Measurements from ENCODE around the gene CAND2. TPM values are rescaled to one million over a fixed set of nuclear protein-coding genes. Genes with fewer than 3 reads are reported as not detected.

Gene CAND2
- total RNA-seq = 14.8 and 15.5 TPM in 2 replicates
- long read RNA-seq, partial matches to known transcripts = 0 of 1 reads
- long read RNA-seq, other reads (novel, unspliced or antisense) = 1 of 1 reads

DNA sequence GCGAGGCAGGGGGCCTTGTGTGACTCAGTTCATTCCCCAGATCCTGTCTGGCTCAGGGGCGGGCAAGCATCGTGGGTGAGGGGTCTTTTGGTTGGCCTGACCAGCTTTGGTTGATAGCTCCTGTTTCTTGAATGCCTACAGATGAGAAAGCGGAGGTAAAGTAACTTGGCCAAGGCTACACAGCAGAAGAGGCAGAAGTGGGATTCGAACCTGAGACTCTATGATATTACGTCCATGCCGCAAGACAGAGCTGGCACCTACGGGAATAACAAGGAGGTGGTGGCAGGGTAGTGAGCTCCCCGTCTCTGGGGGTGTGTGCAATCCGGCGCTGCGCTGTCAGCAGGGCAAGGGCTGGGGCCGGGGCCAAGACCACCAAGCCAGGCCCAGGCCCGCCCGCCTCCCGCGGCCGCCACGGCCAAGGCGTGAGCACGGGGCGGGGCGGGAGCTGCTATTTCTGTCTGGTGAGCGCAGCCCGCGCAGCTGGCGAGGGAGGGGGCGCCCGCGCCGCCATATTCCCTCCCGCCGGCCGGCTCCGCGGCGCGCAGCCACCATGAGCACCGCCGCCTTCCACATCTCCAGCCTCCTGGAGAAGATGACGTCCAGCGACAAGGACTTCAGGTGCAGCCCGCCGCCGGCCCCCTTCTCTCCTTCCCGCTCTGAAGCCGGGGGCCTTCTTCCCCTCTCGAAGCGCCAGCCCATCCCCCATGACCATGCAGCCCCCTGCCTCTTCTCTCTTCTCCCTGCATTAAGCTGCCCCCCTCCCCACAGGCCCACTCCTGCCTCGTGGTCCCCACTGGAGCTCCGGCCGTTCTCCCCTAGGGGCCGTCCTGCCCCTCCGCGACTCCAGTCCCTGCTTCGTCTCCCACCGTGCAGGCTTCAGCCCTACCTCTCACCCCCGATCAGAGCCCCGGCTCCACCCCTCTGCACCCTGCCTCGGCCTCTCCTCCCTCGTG is at the start of gene CAND2:
Gene CAND2 (plus strand): TSS at position 510 of the 953 bp plus-strand sequence. CDS start 41 bp downstream, at position 551.
- Mint-ChIP-seq H3K36me3 (ENCODE audit: low read depth) (no peaks in the 10 kb centered on the region), H3K27ac (ENCODE audit: unreplicated experiment) (peak within 1 kb of the TSS; percentile 75), H3K27me3 (ENCODE audit: low read depth) (no peaks in the 10 kb centered on the region), H3K4me3 (peak within 1 kb of the TSS; percentile 94), H3K4me1 (peaks cover 23% of the 10 kb centered on the region), H3K9me3 (no peaks in the 10 kb centered on the region)
- DNase-seq (ENCODE audit: low read depth, low spot score) = peak; percentile 48
- TF ChIP-seq, protein P1, sequence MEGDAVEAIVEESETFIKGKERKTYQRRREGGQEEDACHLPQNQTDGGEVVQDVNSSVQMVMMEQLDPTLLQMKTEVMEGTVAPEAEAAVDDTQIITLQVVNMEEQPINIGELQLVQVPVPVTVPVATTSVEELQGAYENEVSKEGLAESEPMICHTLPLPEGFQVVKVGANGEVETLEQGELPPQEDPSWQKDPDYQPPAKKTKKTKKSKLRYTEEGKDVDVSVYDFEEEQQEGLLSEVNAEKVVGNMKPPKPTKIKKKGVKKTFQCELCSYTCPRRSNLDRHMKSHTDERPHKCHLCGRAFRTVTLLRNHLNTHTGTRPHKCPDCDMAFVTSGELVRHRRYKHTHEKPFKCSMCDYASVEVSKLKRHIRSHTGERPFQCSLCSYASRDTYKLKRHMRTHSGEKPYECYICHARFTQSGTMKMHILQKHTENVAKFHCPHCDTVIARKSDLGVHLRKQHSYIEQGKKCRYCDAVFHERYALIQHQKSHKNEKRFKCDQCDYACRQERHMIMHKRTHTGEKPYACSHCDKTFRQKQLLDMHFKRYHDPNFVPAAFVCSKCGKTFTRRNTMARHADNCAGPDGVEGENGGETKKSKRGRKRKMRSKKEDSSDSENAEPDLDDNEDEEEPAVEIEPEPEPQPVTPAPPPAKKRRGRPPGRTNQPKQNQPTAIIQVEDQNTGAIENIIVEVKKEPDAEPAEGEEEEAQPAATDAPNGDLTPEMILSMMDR (conservative IDR thresholded peaks at IDR 0.05) = no peak

GRCh38 chr3:12748477-12748876 is 48.0 kb upstream of the CAND2 start:
- no peak for DNase-seq (ENCODE audit: low read depth, low spot score)
- Mint-ChIP-seq H3K9me3 (no peaks in the 10 kb centered on the region), H3K4me3 (no peak overlapping the region), H3K4me1 (no peaks in the 10 kb centered on the region), H3K36me3 (ENCODE audit: low read depth) (no peaks in the 10 kb centered on the region), H3K27ac (ENCODE audit: unreplicated experiment) (no peak overlapping the region), H3K27me3 (ENCODE audit: low read depth) (no peaks in the 10 kb centered on the region)
- TF ChIP-seq, protein P1 (conservative IDR thresholded peaks at IDR 0.05) = no peak

GRCh38 chr3:12750223-12750622 is 46.3 kb upstream of the CAND2 start:
- Mint-ChIP-seq H3K4me1 (no peaks in the 10 kb centered on the region), H3K27ac (ENCODE audit: unreplicated experiment) (no peak overlapping the region)
- no peak for DNase-seq (ENCODE audit: low read depth, low spot score)

DNA sequence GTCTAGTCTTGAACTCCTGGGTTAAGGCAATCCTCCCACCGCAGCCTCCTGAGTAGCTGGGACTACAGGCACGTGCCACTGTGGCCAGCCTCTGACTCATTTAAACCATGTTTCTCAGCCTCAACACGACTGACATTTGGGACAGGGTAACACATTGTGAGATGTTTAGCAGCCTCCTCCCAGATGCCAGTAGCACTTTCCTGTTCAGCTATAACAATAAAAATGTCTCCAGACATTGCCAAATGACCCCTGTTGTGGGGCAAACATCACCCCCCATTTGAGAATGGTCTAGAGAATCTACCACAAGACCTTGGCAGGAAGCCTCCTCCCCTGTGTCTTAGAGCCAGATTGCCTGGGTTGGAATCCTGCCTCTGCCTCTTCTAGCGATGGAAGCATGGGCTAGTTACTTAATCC is 45.8 kb upstream of the CAND2 start:
- peak overlapping the region; percentile 54 for H3K27ac Mint-ChIP-seq (ENCODE audit: unreplicated experiment)
- H3K36me3 Mint-ChIP-seq (ENCODE audit: low read depth) = no peaks in the 10 kb centered on the region
- no peaks in the 10 kb centered on the region for H3K27me3 Mint-ChIP-seq (ENCODE audit: low read depth)
- TF ChIP-seq, protein P1 (conservative IDR thresholded peaks at IDR 0.05) = no peak
- no peaks in the 10 kb centered on the region for H3K9me3 Mint-ChIP-seq
- no peak for DNase-seq (ENCODE audit: low read depth, low spot score)
- no peak overlapping the region for H3K4me3 Mint-ChIP-seq
- no peaks in the 10 kb centered on the region for H3K4me1 Mint-ChIP-seq

More at GRCh38 chr3:12750223-12750622, 46.3 kb upstream of the CAND2 start:
- Mint-ChIP-seq H3K9me3 (no peaks in the 10 kb centered on the region), H3K4me3 (no peak overlapping the region), H3K36me3 (ENCODE audit: low read depth) (no peaks in the 10 kb centered on the region), H3K27me3 (ENCODE audit: low read depth) (no peaks in the 10 kb centered on the region)
- TF ChIP-seq, protein P1 (conservative IDR thresholded peaks at IDR 0.05) = no peak

GRCh38 chr3:12751571-12751970 is 44.9 kb upstream of the CAND2 start:
- Mint-ChIP-seq H3K9me3 (no peaks in the 10 kb centered on the region), H3K4me1 (no peaks in the 10 kb centered on the region), H3K4me3 (no peak overlapping the region), H3K27me3 (ENCODE audit: low read depth) (no peaks in the 10 kb centered on the region), H3K36me3 (ENCODE audit: low read depth) (no peaks in the 10 kb centered on the region), H3K27ac (ENCODE audit: unreplicated experiment) (no peak overlapping the region)
- TF ChIP-seq, protein P1 (conservative IDR thresholded peaks at IDR 0.05) = no peak
- DNase-seq (ENCODE audit: low read depth, low spot score) = no peak

Data from neural crest cell (in vitro differentiated cells).